CD4-positive, alpha-beta T cell treated with Interleukin-21 for 1 hour (primary cell): ENCODE data around the gene PTPN20.
"Not testable (repeated sequence)": the region's sequence is repeated elsewhere in the genome, so short reads cannot be mapped to it uniquely, and the experiment has no call there.

Experiments
- DNase-seq: peaks from one replicate; pipeline ENCODE4 v3.0.0-alpha.2; 2020

Gene PTPN20

GRCh38 chr10:46960742-46961141 lies 49.5 kb downstream of the PTPN20 start:
- DNase-seq, result not testable (repeated sequence)

- DNase-seq, result not testable (repeated sequence)
Observed at GRCh38 chr10:46963356-46963755, 52.1 kb downstream of the PTPN20 start.

DNA sequence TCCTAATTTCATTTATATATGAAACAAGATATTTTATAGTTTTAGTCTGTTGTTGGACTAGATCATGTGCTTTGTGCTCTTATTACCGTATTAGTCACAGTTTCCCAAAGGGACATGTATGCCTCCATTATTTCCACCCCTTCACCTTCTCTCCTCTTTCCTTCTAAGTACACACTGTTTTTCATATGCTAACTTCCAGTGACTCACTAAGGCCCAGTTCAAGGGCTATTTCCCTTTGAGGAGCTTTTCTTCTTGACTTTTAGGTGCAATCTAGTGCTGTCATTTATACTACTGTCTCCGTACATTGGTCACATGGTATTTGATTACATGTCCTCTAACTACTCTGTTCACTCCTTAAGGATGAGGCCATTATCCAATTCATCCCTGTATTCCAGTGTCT lies 55.8 kb downstream of the PTPN20 start:
- DNase-seq, result not testable (repeated sequence)

- DNase-seq, result not testable (repeated sequence)
Observed at GRCh38 chr10:46980223-46980622, 69.0 kb downstream of the PTPN20 start.

DNA sequence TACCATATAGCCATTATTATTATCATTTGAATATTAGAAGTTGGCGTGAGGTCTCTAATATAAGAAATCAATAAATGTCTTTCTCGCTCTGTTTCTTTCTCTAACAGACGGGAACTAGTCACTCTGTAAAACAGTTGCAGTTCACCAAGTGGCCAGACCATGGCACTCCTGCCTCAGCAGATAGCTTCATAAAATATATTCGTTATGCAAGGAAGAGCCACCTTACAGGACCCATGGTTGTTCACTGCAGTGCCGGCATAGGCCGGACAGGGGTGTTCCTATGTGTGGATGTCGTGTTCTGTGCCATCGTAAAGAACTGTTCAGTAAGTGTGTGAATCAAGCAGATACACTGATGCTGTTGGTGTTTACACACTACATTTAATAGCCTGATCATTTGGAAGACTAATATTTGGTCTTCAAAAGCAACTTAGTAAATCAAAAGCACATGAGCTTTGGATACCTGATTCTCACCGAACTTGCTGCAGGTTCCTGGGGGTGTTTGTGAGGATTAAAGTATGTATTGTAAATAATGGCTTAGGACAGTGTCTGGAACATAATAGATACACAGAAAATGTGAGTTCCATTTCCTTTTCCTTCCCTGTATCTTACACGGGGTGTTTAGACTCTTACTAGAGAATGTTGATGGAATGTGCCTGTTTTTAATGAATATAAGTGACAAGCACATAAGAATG lies 76.2 kb downstream of the PTPN20 start:
- DNase-seq, result not testable (repeated sequence)

DNA sequence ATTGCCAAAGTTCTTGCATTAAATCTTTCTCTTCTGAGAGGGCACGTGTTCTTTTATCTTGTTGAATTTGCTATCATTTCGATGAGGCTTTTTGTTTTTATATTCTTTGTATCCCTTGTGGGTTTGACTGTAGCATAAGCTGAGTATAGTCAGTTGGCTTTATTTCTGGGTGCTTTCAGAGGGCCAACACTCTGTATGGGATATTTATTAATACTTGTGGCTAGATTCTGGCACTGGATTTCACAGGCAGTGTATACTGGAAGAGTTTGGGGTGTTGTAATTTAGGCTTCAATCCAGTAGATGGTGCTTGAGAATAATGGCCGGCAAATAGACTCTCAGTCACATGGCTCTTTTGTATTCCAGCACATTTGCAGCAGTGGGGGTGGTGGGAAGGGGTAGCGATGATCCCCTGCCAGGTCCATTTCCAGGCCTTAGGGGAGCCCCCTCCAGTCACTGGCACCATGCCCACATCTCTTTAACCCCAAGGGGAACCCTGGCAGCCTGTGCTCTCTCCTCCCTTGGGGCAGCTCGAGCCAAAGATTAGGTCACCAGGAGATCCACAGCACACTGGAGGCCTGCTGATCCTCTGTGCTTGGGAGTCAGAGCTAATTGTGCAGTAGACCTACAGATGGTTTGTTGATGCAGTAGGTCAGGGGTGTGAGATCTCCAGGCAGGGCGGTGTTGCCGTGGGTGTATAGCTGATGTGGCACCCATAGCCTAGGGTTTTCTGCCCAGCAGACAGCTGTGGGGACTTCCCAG lies 81.8 kb downstream of the PTPN20 start:
- no peak for DNase-seq

GRCh38 chr10:46995234-46995633 lies 84.0 kb downstream of the PTPN20 start:
- no peak for DNase-seq

DNA sequence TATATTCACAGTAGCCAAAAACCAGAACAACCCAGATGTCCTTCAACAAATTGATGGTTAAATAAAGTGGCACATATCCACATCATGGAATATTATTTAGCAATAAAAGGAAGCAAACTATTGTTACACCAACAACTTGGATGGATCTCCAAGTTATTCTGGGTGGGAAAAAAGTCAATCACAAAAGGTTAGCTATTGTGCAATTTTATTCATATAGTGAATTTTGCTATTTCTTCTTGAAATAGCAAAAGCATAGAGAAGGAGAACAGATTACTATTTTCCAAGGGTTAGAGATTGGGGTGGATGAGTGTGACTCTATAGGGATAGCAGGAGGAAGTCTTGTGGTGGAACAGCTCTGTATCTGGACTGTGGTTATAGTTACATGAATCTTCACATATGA lies 87.0 kb downstream of the PTPN20 start:
- no peak for DNase-seq

- no peak for DNase-seq
Observed at GRCh38 chr10:46998595-46998994, 87.4 kb downstream of the PTPN20 start.

GRCh38 chr10:46999217-46999616 lies 88.0 kb downstream of the PTPN20 start:
- no peak for DNase-seq

GRCh38 chr10:47008769-47009168 lies 97.5 kb downstream of the PTPN20 start:
- no peak for DNase-seq

DNA sequence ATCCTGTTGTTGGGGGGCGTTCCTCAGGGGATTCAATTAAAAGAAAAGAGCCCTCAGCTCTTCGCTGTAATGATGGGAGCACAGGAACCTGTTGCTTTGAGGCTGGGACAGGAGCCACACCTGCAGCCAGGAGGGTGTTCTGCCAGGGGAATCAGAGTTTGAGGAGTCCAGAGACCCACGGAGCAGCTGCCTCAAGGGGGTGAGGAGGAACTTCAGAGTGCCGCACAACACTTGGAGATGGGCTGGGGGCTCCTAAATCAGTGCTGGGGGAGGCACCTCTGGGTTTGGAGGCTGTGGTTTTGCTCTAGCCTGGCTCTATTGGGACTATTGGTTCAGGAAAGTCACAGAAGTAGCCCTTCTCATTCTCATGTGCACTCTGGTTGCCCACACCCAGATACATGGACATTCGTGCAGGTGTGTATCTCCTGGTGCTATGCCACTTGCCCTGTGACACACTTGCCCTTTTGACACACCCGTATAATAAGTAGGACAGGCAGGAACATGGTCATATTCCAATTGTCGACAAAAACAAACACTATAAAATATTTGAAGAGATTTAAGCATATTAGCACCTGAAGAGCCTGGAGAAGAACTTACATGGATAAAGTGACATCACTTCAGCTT lies 98.1 kb downstream of the PTPN20 start:
- no peak for DNase-seq

- no peak for DNase-seq
Observed at GRCh38 chr10:47010036-47010435, 98.8 kb downstream of the PTPN20 start.

- DNase-seq, result no peak
Observed at GRCh38 chr10:47012214-47012613, 101.0 kb downstream of the PTPN20 start.

GRCh38 chr10:47013507-47014154 lies 102.4 kb downstream of the PTPN20 start:
- DNase-seq, result no peak

GRCh38 chr10:47015404-47015803 lies 104.2 kb downstream of the PTPN20 start:
- DNase-seq, result no peak

- no peak for DNase-seq
Observed at GRCh38 chr10:47016564-47016963, 105.3 kb downstream of the PTPN20 start.

DNA sequence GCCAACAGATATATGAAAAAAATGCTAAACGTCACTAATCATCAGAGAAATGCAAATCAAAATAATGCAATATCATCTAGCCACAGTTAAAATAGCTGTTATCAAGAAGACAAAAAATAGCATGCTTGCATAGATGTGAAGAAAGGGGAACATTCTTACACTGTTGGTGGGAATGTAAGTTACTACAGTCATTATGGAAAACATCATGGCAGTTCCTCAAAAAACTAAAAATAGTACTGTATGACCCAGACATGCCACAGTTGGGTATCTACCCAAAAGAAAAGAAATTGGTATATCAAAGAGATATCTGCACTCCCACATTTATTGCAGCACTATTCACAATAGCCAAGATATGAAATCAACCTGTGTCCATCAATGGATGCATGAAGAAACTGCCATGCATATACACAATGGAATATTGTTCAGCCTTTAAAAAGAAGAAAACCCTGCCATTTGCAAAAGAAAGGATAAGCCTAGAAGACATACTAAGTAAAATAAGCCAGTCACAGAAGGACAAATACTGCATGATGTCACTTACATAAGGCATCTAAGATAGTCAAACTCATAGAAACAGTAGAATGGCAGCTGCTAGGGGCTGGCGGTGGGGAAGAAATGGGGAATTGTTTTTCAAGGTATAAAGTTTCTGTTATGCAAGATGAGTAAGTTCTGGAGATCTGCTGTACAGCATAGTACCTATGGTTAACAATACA lies 107.0 kb downstream of the PTPN20 start:
- DNase-seq, result no peak

DNA sequence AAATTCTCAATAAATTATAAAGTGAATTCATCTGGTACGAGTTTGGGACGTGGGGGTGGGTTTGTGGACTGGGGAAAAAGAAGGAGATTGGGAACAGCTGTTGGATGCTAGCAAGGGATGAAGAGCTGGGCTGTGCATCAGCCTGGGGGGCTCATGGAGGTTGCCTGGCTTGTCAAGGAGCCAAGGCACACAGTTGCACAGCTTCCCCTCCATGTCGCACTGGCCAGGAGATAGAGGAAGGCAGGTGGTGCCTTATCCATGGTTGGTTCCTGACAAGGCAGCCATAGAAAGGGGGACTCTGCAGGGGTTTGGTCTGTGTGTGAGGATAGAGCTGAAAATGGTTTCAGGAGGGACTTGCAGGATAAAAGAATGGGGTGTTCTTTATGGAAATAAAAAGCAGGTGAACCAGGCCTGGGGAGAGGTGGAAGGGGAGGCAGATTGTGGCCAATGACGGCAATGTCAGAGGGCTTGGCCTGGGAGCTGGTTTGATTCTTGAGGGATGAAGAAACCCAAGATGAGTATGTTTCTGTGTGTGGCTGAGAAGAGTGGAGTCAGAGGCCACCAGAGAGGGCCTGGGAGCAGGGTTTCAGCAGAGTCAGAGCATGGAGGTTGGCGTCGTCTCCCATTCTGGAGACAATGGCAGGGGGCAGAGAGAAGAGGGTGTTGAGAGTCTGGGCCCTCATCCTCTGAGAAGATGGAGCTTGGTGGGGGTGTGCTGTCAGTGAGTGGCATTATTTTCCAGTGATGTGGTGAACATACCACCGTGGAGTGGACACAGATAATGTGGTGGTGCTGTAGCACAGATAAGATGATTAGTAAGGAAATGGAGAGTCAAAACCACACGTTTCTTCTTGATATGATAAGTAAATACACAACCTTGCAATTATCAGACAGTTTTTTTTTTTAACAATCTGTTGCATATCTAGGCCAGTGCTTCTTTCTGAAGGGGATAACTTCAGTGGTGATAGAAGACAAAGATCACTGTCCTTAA lies 108.2 kb downstream of the PTPN20 start:
- DNase-seq, result no peak

GRCh38 chr10:47020471-47020870 lies 109.2 kb downstream of the PTPN20 start:
- no peak for DNase-seq

DNA sequence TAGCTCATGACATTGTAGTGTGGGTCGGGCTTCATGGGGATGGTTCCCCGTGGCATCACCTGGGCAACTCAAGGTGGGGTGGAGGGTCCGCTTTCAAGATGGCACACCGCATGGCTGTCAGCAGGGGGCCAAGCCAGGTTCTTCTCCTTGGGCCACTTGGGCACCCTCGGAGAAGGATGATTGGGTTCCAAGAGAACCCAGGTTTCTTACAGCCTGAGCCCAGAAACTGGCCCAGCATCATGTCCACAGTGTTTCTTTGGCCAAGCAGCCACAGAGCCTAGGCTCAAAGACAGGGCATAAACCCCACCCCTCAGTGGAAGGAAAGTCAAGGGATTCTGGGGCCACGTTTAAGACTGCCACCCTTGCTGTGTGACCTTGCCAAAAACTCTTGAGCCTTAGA lies 110.6 kb downstream of the PTPN20 start:
- no peak for DNase-seq
